Stimulated activated naive CD8-positive, alpha-beta T cell treated with anti-CD3 and anti-CD28 coated beads, Interleukin-15, Interleukin-2, amounts not matched to agents 100 U/mL and 50 U/mL, for 24 hours (primary cell): ENCODE measurements around the gene SCGB1A1.
"Not testable (repeated sequence)": the region's sequence is repeated elsewhere in the genome, so short reads cannot be mapped to it uniquely, and the experiment has no call there.

Experiments
- ATAC-seq: fragments of 150-1000 bp; cut with Tn5 transposase; one replicate; pipeline ENCODE4 v1.10.0; 2021
- DNase-seq: peaks from one replicate; pipeline ENCODE4 v3.0.0; 2021

SCGB1A1 gene

DNA sequence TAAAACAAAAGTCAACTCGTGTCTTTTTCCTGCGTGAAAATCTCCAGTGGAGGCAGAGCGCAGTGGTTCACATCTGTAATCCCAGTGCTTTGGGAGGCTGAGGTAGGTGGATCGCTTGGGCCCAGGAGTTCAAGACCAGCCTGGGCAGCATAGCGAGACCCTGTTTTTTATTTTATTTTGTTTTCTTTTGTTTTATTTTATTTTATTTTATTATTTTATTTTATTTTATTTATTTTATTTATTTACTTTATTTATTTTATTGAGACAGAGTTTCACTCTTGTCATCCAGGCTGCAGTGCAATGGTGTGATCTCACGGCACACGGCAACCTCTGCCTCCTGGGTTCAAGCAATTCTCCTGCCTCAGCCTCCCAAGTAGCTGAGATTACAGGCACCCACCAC lies 31.1 kb downstream of the SCGB1A1 start:
- ATAC-seq, DNase-seq: not testable (repeated sequence)

DNA sequence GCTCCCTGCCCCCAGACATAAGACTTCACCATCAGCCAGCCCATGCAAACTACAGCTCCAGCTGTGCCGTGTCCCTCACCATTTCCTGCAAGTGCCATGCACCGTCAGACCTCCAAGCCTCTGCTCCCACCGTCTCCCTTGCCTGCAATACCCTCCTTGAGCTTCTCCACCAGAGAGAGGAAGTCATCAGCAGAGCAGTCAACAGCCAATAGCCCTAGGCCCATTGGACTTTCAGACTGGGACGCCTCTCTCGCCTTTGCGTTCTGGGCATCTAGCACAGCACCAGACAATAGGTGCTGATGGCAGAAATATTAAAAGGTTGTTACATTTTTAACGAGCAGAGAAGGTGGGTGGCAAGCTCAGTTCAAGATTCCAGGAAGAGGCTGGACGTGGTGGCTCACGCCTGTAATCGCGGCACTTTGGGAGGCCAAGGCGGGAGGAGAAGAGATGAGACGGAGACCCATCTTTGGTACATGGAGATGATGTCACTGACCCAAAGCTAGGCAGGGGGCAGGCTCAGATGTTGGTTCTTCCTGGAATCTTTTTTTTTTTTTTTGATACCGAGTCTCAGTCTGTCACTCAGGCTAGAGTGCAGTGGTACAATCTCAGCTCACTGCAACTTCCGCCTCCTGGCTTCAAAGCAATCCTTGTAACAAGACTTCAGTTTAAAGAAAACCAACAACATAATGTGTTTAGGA lies 31.9 kb downstream of the SCGB1A1 start:
- DNase-seq = no peak
- ATAC-seq = no peak

DNA sequence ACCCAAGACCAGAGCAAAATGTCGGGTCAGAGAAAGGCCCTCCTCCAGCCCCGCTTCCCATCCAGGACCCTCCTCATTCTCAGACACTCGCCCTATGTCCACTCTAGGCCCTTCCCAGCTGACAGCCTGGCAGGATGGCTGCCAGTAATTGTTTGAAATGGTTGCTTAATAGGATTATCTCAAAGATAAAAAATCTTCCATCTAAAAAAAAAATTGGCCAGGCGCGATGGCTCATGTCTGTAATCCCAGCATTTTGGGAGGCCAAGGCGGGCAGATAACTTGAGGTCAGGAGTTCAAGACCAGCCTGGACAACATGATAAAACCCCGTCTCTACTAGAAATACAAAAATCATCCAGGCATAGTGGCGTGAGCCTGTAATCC lies 32.4 kb downstream of the SCGB1A1 start:
- ATAC-seq (no peak), DNase-seq (no peak)

DNA sequence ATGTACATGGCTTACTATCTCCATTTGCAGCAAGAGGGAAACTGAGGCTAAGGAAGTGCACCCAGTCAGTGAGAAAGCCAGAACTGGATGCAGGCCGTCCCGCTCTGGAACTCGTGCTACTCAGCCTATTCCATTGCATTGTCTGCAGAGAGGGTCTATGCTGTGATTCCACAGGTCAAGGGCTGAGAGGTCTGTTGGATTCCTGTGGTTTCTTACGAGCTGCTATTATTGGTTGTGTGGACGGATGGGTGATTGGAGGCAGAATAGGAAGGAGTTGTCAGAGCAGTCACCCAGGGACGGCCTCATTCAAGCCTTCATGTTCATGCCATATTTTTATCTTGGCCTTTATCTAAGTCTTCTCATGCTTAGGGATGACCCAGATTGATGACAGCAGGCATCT lies 33.4 kb downstream of the SCGB1A1 start:
- ATAC-seq = no peak
- no peak for DNase-seq

DNA sequence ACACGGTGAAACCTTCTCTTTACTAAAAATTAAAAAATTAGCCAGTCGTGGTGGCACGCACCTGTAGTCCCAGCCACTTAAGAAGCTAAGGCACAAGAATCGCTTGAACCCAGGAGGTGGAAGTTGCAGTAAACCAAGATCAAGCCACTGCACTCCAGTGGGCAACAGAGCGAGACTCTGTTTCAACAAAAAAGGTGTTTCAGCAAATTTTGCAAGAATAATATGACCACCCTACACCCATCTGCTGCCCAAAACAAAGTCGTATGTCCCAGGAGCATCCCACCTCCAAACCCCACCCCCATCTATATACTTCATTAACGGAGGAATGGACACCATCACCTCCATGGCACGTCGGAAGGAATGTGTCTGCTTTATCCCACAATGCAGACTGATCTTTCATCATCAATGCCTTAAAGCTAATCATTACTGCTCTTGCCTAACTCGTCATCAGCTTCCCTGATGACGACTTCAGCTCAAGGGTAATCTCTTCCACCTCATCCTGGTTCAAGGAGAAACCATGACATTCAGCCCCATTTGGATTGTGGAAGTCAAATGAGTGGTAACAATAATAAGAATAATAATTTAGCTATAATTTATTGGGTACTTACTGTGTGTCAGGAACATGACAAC lies 34.1 kb downstream of the SCGB1A1 start:
- ATAC-seq = no peak

DNA sequence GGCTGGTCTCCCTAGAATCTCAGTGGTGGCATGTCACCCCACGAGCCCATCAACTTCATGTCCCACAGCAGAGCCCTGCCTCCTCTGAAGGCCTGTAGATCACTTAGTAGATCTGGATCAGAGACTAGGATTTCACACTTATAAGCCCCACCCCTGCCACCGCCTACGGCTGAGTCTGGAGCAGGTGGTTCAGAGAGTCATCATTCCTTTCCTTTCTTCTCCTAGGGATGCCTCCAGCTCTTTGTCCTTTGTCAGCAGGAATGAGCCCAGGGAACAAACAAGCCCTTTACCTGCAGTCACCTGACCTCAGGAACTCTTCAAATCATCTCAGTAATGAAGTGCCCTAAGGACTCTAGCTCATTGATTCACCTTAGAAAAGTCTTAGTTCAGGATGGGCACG lies 37.8 kb downstream of the SCGB1A1 start:
- DNase-seq (no peak), ATAC-seq (no peak)

More for the DNA sequence above, 34.1 kb downstream of the SCGB1A1 start:
- no peak for DNase-seq

DNA sequence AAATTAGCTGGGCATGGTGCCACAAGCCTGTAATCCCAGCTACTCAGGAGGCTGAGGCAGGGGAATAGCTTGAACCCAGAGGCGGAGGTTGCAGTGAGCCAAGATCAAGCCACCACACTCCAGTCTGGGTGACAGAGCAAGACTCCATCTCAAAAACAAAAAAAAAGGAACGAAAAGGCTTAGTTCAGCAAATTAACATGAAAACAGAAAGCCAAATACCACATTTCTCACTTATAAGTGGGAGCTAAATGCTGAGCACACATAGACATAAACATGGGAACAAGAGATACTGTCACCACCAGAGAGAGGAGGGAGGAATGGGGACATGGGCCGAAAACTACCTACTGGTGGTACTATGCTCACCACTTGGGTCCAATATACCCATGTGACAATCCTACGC lies 38.6 kb downstream of the SCGB1A1 start:
- ATAC-seq (no peak), DNase-seq (no peak)

DNA sequence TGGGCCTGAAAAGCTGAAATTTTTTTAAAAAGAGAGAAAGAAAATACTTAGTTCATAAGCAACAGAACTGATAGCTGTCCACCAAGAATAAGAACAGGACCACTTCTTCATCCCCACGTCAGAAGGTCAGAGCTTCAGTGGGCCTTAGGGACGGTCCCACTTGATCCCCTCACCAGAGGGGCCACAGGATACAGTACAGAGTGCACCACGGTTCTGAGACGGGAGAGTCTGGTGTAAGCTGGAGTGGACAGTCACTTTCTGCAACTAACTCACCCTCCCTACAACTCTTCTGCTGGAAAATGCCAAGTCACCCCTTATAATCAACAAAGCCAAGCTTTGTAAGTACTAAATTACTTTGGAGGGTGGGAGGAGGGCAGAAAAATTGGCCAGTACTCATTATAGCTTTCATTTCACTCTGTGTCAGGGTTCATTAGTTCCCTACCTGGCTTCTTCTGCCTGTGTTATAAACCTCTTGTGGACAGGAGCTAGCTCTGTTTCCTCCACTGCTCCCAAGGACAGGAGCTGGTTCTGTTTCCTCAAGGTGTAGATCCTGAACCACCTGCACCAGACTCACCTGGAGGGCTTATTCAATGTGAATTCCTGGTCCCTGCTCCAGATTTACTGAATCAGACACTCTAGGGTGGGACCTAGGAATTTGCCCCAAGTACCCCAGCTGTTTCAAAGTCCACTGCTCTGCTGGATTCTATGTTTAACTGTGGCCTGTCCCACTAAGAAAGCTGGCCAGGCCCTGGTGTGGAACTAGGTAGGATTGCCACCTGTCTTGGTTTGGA lies 39.6 kb downstream of the SCGB1A1 start:
- no peak for ATAC-seq
- no peak for DNase-seq

DNA sequence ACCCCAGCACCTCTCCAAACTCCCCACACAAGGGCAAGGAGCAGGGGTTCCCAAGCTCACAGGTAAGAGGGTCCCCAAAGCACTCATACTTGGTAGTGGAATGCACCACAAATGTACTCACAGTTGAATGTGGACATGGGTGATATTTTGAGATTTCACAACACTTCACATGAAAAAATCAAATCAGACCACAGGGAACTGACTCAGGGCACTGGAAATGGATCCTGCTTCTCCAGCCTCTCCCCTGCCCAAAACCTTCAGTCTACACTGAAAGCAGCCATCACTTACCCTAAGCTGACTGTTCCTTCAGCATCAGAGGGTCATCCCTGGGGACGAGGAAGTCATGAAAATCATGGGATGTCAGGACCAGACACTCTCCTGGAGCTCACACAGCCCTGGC lies 40.2 kb downstream of the SCGB1A1 start:
- DNase-seq (no peak), ATAC-seq (no peak)

DNA sequence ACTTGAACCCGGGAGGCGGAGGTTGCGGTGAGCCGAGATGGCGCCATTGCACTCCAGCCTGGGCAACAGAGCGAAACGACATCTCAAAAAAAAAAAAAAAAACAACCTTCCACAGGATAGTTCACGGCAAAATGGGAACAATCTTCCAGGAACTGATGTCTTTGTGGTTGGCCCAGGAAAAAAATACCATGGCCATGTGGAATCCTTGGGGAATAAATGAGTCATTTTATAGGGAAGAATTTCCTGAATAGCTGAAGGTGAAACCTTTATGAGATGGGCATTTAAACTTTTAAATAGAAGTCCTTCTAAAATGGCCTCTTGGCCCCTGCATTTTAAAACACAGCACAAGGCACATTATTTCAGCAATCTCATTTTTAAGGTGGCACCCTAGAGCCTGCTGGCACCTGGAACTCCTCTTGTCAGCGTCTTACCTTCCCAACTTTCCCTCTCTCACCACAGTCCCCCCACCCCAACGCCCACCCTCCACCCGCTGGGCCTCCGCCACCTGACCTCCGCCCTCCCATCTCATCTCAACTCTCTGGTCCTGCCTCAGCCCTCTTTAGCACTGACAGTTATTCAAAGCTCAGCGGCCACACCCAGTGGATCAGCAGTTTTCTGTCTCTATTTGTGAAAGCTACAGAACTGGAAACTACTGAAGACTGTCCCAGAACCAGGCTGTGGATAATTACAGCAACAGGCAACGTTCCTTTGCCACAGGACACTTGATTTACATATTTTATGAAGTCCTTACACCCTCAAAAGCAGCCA lies 43.1 kb downstream of the SCGB1A1 start:
- ATAC-seq (no peak), DNase-seq (no peak)

DNA sequence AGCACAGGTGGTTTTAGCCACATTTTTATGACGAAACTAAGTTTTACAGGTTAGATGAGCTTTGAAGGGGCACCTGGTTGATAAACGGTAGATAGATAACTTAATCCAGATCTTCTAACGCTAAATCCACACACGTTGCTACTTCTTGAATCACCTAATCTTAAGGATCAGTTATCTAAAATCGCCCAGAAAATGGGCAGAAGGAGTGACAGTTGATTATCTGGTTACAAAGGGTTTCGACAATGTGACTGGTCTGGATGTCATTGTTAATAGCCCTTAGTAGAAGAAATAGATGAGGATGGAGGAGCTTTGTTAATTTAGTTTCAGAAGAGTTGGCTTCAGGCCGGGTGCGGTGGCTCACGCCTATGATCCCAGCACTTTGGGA lies 43.7 kb downstream of the SCGB1A1 start:
- DNase-seq (no peak), ATAC-seq (no peak)

DNA sequence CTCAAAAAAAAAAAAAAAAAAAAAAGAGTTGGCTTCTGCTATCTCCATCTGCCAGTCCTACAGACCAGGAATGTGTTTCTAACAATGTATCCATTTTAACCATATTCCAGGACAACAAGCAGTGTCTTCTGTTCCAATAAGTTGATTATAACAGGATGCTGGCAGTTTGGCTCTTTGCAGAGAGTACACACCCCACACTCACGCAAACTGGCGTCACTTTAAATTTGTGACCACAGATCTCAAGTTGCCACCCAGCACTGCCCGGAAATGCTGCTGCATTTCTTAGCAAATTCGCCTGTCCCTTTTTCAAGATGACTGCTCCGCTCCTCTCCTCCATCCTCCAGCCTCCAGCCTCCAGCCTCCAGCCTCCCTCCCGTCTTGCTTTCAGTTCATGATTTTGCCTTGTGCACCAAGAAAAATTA lies 44.3 kb downstream of the SCGB1A1 start:
- no peak for ATAC-seq
- no peak for DNase-seq

DNA sequence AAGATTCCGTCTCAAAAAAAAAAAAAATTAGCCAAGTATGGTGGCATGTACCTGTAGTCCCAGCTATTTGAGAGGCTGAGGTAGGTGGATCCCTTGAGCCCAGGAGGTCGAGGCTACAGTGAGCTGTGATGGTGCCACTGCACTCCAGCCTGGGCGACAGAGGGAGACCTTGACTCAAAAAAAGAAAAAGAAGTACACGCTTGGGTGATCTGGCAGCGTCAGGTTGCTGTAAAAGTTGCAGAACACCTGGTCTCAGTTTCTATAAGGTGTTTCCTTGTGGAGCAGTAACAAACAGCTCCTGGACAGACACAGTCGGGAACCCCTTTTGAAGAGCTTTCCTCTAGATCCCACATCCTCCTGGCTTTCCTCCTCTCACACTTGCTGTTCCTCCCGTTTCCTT lies 45.8 kb downstream of the SCGB1A1 start:
- no peak for DNase-seq
- ATAC-seq = no peak

DNA sequence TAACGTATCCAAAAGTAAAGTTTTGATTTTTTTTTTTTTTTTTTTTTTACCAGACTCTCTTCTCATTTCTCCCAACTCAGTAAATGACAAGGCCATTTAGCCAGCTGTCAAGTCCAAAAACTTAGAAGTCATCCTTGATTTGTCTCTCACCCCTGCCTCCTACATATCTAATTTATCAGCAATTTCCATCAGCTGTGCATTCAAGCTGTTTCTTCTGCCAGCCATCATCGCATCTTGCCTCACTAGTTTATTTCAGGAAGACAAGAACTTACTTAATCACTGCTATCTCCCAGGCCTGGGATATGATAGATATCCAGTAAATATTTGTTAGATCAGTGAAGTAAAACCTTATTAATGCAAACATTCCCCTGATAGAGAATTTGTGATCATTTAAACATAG lies 47.6 kb downstream of the SCGB1A1 start:
- ATAC-seq (no peak), DNase-seq (no peak)

DNA sequence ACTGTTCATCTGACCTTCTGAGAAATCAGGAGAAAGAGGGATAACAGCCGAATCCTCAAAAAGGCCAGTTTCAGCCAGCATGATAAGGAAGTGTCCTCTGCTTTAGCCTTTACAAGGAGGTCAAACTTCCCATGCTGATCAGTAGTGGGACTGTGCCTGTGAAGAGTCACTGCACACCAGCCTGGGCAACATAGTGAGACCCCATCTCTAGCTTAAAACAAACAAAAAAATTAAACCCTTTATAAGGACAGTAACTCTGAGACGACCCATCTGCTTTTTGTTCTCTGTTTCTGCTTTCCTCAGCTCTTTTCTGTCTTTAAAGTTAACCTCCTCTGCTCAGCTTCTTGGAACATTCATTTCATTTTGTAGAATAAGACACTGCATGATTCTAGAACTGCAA lies 49.7 kb downstream of the SCGB1A1 start:
- ATAC-seq = no peak
- no peak for DNase-seq

DNA sequence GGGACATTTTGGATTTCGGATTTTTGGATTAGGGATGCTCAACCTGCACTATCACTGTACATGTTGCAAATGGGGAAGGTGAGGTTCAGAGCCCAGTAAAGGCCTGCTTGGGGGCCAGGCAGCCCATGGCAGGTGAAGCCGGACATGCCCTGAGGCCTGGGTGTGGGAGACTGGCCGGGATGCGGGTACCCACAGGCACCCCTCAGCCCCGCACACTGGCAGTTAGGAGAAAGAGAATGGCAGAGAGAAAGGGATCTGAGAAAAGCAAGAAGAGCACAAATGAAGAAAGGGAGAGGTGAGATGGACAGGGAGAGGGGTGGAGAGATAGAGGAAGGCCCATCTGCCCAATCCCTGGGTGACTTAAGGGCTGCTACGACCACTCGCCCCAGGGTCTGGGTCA lies 52.8 kb downstream of the SCGB1A1 start:
- ATAC-seq (no peak), DNase-seq (no peak)

DNA sequence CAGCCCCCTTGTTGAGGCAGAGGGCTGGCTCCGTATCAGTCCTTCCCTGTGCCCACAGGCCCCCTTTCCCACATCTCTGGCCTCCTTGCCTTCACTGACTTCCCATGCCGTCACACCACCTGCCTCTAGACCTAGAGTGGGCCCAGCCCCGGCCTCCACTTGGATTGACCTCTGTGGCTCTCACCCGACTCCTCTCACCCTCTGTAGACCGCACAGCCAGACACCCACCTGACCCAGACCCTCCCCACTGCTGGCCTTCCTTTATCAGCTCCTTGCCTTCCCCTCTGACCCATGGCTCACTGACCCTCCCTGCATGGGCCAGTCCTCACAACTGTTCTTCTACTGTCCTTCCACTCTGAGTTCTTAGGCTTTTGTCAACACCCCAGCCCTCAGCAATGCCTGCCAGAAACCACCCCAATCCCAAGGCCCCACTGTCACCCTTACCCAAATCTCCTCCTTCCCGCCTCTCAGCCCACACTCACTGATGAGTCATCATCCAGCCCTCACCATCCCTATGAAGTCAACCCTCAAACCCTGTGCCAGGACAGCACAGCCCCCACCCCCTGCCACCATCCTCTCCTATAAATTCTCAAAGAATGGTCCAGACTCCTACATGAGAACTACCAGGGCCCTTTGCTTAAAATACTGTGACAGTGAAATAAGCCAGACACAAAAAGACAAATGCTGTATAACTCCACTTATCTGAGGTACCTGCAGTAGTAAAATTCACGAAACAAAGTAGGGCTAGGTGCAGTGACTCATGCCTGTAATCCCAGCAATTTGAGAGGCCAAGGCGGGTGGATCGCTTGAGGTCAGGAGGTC lies 53.4 kb downstream of the SCGB1A1 start:
- DNase-seq (no peak), ATAC-seq (no peak)
